GM12801 (cell line): ENCODE data around the gene SUPT3H.

Experiments
- CTCF ChIP-seq: IDR thresholded peaks from one replicate; pipeline ENCODE4 v1.5.1; 2011; ENCODE audit warnings: control low read depth; ENCODE audit not compliant: insufficient read length; ENCODE audit errors: extremely low read depth

Gene SUPT3H

GRCh38 chr6:45170309-45170708 lies 207.4 kb downstream of the SUPT3H start:
- no peak for TF ChIP-seq CTCF

DNA sequence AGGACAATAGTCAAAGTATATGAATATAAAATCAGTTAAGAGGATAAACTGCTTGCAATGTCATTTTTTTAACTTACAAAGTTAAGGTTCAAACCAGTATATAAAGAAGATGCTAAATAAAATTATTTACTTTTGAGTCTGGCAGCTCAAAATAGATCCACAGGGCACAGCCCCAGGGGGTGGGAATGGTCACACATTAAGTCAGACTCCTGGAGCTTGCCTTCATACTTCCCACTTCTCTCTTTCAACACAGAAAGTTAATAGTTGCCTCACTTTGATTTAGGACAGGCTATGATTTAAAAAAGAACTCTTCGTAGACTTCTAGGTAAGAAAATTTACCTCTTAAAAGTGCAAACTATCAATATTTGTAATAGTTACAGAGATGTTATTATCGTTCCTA lies 207.9 kb downstream of the SUPT3H start:
- no peak for TF ChIP-seq CTCF

DNA sequence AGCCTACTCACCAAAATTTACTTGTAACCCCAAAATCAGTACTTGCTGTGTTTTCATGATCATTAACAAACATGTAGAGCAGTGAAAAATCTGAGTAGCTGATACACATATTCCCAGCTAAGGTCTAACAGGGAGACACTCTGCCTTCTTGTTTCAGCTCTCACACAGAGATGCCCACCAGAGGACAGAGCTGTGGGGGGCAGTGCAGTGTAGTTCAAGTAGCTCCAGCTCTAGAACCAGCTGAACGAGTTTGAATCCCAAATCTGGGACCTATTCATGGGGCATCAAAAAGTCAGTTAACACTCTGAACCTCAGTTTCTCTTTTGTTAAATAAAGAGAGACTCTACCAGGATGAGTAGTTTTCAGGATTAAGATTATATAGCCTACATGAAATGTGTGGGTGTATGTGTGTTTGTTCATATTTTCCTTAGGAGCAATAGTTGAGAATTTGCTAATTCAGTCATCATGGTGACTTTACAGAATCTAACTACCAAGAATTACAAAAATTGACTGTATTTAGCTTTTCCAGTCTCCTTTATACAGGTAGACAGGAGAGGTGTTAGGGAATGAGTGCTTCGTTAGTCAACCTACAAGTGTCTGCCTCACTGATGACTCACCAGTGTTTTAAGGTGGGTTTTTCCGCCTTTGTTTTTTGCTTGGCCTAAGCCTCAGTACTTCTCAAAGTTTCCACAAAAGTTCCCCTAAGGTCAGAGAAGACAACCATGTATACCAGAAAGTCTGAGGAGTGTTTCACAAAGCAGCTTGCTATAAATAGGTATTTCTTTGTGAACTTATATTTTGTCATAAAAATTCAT lies 213.6 kb downstream of the SUPT3H start:
- no peak for TF ChIP-seq CTCF

DNA sequence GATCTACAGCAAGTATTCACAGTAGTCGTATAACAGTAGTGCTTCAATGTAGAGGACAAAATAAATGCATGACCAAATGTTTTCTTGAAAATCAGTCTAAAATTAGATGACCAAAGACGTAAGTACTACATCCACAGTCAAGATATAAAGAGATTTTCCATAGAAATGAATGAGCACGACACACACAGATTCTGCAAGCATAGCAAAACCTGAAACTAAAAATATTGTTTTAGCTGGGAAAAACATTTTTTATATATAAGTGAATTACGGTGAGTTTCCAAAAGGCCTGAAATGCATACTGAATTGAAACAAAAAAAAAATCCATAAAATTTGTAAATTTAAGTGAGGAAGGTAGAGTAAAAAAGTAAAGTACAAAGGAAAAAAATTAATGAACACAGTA lies 217.4 kb downstream of the SUPT3H start:
- no peak for TF ChIP-seq CTCF

GRCh38 chr6:45156075-45156474 lies 221.7 kb downstream of the SUPT3H start:
- TF ChIP-seq CTCF, result no peak

GRCh38 chr6:45155341-45155894 lies 222.3 kb downstream of the SUPT3H start:
- no peak for TF ChIP-seq CTCF

DNA sequence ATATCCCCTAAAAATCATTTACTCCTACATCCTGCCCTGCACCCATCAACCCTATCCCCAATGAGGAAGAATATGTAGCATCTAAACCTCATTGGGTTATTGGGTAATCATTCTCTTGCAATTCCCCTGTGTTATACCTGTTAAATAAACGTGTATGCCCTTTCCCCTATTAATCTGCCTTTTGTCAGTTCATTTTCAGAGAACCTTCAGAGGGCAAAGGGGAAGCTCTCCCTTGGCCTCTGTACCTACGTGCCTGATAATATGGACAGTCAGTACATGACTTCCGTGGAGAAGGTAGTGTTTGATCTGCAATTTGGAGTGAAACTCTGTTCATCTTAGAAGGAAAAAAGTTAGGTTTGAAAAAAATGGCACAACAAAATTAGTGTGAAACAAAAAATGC lies 223.1 kb downstream of the SUPT3H start:
- TF ChIP-seq CTCF, result no peak
